NCI-H1694 treated with DMSO at 0.1 percent for 48 hours (cell line): ENCODE measurements around the gene MAL.
"Not testable (repeated sequence)": the region's sequence is repeated elsewhere in the genome, so short reads cannot be mapped to it uniquely, and the experiment has no call there.

Experiments used
- DNase-seq: peaks from one replicate; lab custom pipeline; 2025; lab: John Stamatoyannopoulos, UW

Gene MAL

GRCh38 chr2:95063086-95063958, 37.8 kb downstream of the MAL start:
- DNase-seq, result no peak

- no peak for DNase-seq
These were observed 42.7 kb downstream of the MAL start for GRCh38 chr2:95068256-95068655.

- no peak for DNase-seq
These were observed 44.0 kb downstream of the MAL start for GRCh38 chr2:95069465-95069864.

- no peak for DNase-seq
These were observed 46.3 kb downstream of the MAL start for GRCh38 chr2:95071856-95072255.

GRCh38 chr2:95072424-95072823, 46.9 kb downstream of the MAL start:
- no peak for DNase-seq

- DNase-seq, result no peak
These were observed 48.6 kb downstream of the MAL start for GRCh38 chr2:95073856-95074662.

- no peak for DNase-seq
These were observed 49.3 kb downstream of the MAL start for GRCh38 chr2:95074663-95075439.

- no peak for DNase-seq
These were observed 50.1 kb downstream of the MAL start for GRCh38 chr2:95075440-95076132.

- DNase-seq, result peak; percentile 29
These were observed 51.4 kb downstream of the MAL start for GRCh38 chr2:95076705-95077529.

GRCh38 chr2:95077530-95077825, 52.0 kb downstream of the MAL start:
- no peak for DNase-seq

GRCh38 chr2:95077861-95078603, 52.5 kb downstream of the MAL start:
- no peak for DNase-seq

- no peak for DNase-seq
These were observed 53.7 kb downstream of the MAL start for GRCh38 chr2:95079199-95079683.

- no peak for DNase-seq
These were observed 57.0 kb downstream of the MAL start for GRCh38 chr2:95082477-95082876.

GRCh38 chr2:95086017-95086416, 60.5 kb downstream of the MAL start:
- no peak for DNase-seq

- no peak for DNase-seq
These were observed 61.9 kb downstream of the MAL start for GRCh38 chr2:95087379-95087778.

- no peak for DNase-seq
These were observed 66.5 kb downstream of the MAL start for GRCh38 chr2:95091885-95092555.

- not testable (repeated sequence) for DNase-seq
These were observed 72.8 kb downstream of the MAL start for GRCh38 chr2:95098273-95098672.

- DNase-seq, result no peak
These were observed 74.4 kb downstream of the MAL start for GRCh38 chr2:95099910-95100309.
